Skeletal muscle tissue (tissue), 4 donors: ENCODE results near the gene MYO9A. TPM values are rescaled to one million over a fixed set of nuclear protein-coding genes. Genes with fewer than 3 reads are reported as not detected.
A peak's percentile ranks its signal among the peaks of the same experiment; 100 is the strongest.

ENCODE experiments used
- H3K27ac ChIP-seq: one replicate; pipeline ENCODE4 v1.7.0; 2013; ENCODE audit warnings: mild to moderate bottlenecking, low read depth, low read length, inconsistent platforms
- H3K27me3 ChIP-seq, 3 donors: one replicate each; pipeline ENCODE4 v1.7.0; 2013; ENCODE audit warnings: low read length in 3 of 3; ENCODE audit not compliant: control insufficient read depth in 3 of 3, insufficient read depth in 3 of 3
- H3K36me3 ChIP-seq, 3 donors: one replicate each; pipeline ENCODE4 v1.7.0; 2013; ENCODE audit warnings: low read length in 3 of 3; ENCODE audit not compliant: control insufficient read depth in 3 of 3, insufficient read depth in 3 of 3
- H3K4me1 ChIP-seq, 3 donors: one replicate each; pipeline ENCODE4 v1.7.0; 2013; ENCODE audit warnings: low read length in 3 of 3, mild to moderate bottlenecking in 3 of 3; ENCODE audit not compliant: control insufficient read depth in 3 of 3, insufficient read depth in 3 of 3
- H3K4me3 ChIP-seq, 3 donors: one replicate each; pipeline ENCODE4 v1.7.0; 2013; ENCODE audit warnings: low read length in 3 of 3
- H3K9ac ChIP-seq, 3 donors: one replicate each; pipeline ENCODE4 v1.7.0; 2013; ENCODE audit warnings: low read length in 3 of 3, mild to moderate bottlenecking in 3 of 3, moderate library complexity in 2 of 3, low read depth in 1 of 3
- H3K9me3 ChIP-seq, 3 donors: one replicate each; pipeline ENCODE4 v1.7.0; 2013; ENCODE audit warnings: low read length in 3 of 3; ENCODE audit not compliant: control insufficient read depth in 3 of 3
- total RNA-seq: library from RNA; depleted of rRNA; stranded (reverse); fragments of >200 nt; gene quantifications from one replicate; pipeline ENCODE4 v1.2.3, GENCODE V29; 2014
- donor health status: Osteomylitis.

The MYO9A gene
- total RNA-seq, 1 donor from 2014 or later, result 88.2 TPM

- Histone ChIP-seq H3K4me3 (no peak overlapping the region), H3K9ac (no peak overlapping the region), H3K9me3 (no peaks in the 10 kb centered on the region), H3K27ac (no peak overlapping the region), H3K36me3 (no peaks in the 10 kb centered on the region), H3K4me1 (no peaks in the 10 kb centered on the region), H3K27me3 (peaks cover 0 to 4% (median 0%) of the 10 kb centered on the region in 3 donors)
Measured at GRCh38 chr15:71786673-71787072, 331.3 kb downstream of the MYO9A start.

DNA sequence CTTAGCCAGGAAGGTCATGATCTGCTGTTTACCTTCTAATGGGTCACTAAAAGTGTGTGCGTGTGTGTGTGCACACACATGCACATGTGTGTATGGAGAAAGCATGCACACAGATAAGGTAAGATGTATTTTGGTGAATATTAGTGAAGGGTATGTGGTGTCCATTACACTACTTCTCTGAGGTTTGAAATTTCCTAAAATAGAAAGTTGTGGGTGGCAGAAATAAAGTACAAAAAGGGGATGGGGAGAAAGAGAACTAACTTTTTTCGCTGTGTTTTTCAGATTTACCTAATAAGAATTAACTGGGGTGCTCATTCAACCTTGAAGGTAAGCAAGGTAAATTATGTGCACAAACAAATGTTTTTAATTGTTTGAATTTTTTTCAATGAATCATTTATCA, 332.0 kb downstream of the MYO9A start:
- no peaks in the 10 kb centered on the region for H3K36me3 ChIP-seq
- H3K9me3 ChIP-seq, result no peaks in the 10 kb centered on the region
- H3K27me3 ChIP-seq, result peaks cover 0 to 4% (median 0%) of the 10 kb centered on the region in 3 donors
- no peak overlapping the region for H3K4me3 ChIP-seq
- H3K4me1 ChIP-seq, result no peaks in the 10 kb centered on the region
- H3K9ac ChIP-seq, result no peak overlapping the region
- H3K27ac ChIP-seq, result no peak overlapping the region

DNA sequence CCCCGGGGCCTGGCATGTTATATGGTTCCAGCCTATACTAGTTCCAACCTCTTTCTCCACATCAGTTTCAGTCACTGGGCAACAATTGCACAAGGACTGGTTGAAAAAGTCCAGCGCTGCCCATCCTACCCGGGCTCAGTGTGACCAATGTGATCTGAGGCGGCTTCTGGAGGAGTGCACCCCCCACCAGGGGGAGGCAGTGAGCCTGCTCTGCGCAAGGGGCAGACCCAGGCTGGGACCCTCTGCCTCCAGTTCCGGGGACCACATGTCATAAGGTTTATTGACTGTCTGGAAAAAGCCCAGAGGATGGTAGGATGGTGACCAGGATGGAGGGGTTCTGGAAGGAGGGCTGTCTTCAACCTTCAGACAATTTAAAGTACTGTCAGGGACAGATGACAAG, 333.2 kb downstream of the MYO9A start:
- H3K9ac ChIP-seq, result no peak overlapping the region
- no peaks in the 10 kb centered on the region for H3K4me1 ChIP-seq
- H3K27me3 ChIP-seq, result peaks cover 0 to 4% (median 0%) of the 10 kb centered on the region in 3 donors
- no peaks in the 10 kb centered on the region for H3K36me3 ChIP-seq
- H3K9me3 ChIP-seq, result no peaks in the 10 kb centered on the region
- H3K4me3 ChIP-seq, result no peak overlapping the region
- H3K27ac ChIP-seq, result no peak overlapping the region

DNA sequence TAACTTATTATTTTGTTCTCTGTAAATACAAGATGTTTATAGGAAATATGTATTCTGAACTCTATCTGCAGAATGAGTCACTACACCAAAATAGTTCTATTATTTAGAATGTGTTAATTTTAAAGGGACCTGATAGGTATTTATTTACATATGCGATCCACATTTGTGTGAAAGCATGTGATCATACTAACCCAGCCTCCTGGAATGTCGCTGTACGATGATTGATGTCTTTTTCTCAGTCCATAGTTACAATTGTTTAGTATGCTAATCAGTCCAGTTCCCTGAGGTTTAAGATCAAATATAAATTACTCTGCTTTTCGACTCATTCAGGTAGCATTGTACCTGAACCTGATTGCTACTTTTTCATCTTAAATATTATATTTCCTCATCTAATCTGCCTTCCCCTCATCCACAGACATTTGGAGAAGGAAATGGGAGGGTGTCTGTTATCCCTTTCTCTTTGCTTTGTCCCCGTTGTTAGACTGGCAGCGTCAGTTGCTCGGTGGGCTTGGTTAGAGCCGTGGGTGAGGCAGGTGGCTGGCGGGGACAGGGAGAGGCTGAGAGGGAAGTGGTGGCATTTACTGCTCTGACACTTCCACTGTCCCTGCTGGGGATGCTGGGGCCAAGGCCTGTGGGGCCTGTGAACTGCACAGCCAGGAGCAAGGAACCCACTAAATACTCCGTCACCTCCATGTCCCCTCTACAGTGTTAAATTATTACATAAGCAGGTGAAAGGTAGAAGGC, 335.4 kb downstream of the MYO9A start:
- Histone ChIP-seq H3K4me3 (no peak overlapping the region), H3K27ac (no peak overlapping the region), H3K4me1 (no peaks in the 10 kb centered on the region), H3K9ac (no peak overlapping the region), H3K9me3 (no peaks in the 10 kb centered on the region), H3K27me3 (peaks cover 0 to 4% (median 0%) of the 10 kb centered on the region in 3 donors), H3K36me3 (no peaks in the 10 kb centered on the region)

DNA sequence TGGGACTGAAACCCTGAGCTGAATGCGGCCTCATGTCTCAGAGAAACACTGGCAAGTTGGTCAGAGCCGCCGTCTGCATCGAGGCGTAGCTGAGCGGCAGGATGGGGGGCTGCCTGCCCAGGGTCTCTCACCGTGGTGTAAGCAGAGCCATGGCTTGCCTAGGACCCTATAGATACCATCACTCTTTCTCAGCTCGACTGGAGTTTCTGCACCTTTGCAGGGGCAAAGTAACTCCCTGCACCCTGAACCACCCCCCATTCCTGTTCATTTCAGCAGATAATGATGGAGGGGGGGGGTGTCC, 336.0 kb downstream of the MYO9A start:
- H3K27ac ChIP-seq, result no peak overlapping the region

GRCh38 chr15:71781179-71781964, 336.6 kb downstream of the MYO9A start:
- no peak overlapping the region for H3K9ac ChIP-seq
- H3K36me3 ChIP-seq, result no peaks in the 10 kb centered on the region
- H3K27me3 ChIP-seq, result peaks cover 0 to 4% (median 0%) of the 10 kb centered on the region in 3 donors
- no peak overlapping the region for H3K4me3 ChIP-seq
- H3K27ac ChIP-seq, result no peak overlapping the region
- H3K4me1 ChIP-seq, result no peaks in the 10 kb centered on the region
- no peaks in the 10 kb centered on the region for H3K9me3 ChIP-seq

More for the DNA sequence above, 336.0 kb downstream of the MYO9A start:
- peaks cover 0 to 4% (median 0%) of the 10 kb centered on the region in 3 donors for H3K27me3 ChIP-seq
- H3K9ac ChIP-seq, result no peak overlapping the region
- H3K4me3 ChIP-seq, result no peak overlapping the region
- no peaks in the 10 kb centered on the region for H3K4me1 ChIP-seq
- H3K36me3 ChIP-seq, result no peaks in the 10 kb centered on the region
- H3K9me3 ChIP-seq, result no peaks in the 10 kb centered on the region

- Histone ChIP-seq H3K27ac (no peak overlapping the region), H3K36me3 (no peaks in the 10 kb centered on the region), H3K9ac (no peak overlapping the region), H3K27me3 (peaks cover 0 to 4% (median 0%) of the 10 kb centered on the region in 3 donors), H3K4me1 (no peaks in the 10 kb centered on the region), H3K9me3 (no peaks in the 10 kb centered on the region), H3K4me3 (peak overlapping the region in 1 of 3 donors; percentile 4)
Measured at GRCh38 chr15:71780115-71780976, 337.6 kb downstream of the MYO9A start.

- peaks cover 0 to 4% (median 0%) of the 10 kb centered on the region in 3 donors for H3K27me3 ChIP-seq
- H3K9me3 ChIP-seq, result no peaks in the 10 kb centered on the region
- no peak overlapping the region for H3K4me3 ChIP-seq
- H3K27ac ChIP-seq, result no peak overlapping the region
- H3K9ac ChIP-seq, result no peak overlapping the region
- H3K4me1 ChIP-seq, result no peaks in the 10 kb centered on the region
- no peaks in the 10 kb centered on the region for H3K36me3 ChIP-seq
Measured at GRCh38 chr15:71779073-71779797, 338.7 kb downstream of the MYO9A start.

- Histone ChIP-seq H3K4me1 (no peaks in the 10 kb centered on the region), H3K27me3 (no peaks in the 10 kb centered on the region), H3K4me3 (no peak overlapping the region), H3K9me3 (no peaks in the 10 kb centered on the region), H3K27ac (no peak overlapping the region), H3K9ac (no peak overlapping the region), H3K36me3 (no peaks in the 10 kb centered on the region)
Measured at GRCh38 chr15:71777216-71777943, 340.6 kb downstream of the MYO9A start.
